ENCODE results near the gene BRWD1.

BRWD1 gene

DNA sequence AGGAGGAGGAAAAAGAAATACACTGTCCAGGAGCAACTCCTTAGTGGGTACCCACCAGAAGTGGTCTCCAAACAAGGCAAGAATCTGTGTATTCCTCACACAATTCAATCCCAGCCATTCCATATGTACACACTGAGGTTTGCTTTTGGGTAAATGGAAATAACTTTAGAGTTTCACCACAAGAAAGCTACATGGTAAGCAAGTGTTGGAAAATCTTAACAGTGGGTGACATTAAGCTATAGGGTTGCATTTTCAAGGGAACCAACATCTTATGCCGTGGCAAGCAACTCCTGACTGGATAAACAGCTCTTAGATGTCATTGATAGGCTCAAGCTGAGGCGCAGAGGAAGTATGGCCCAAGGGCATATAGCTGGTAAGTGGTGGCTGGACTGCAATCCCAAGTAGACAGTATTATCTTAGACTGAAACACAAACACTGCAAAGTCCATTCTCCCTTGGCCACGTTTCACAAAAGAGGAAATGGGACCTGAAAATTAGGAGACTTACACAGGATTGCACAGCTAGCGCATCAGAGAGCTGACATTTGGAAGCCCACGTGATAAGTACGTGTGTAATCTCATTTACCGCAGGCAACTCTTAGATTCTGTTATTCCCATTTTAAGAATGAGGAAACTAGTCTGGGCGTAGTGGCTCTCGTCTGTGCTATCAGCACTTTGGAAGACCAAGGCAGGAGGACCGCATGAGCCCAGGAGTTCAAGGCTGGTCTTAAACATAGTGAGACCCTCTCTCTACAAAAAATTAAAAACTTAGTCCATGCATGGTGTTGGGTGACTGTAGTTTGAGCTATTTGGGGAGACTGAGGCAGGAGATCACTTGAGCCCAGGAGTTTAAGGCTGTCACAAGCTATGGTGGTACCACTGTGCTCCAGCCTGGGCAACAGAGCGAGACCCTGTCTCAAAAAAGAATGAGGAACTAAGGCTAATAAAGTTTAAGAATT lies 4.0 kb upstream of the BRWD1 start:
- no peak overlapping the region for H3K27ac Mint-ChIP-seq
- peaks cover 33% of the 10 kb centered on the region for H3K4me1 Mint-ChIP-seq (ENCODE audit: low read depth)
- no peaks in the 10 kb centered on the region for H3K9me3 Mint-ChIP-seq
- H3K27me3 Mint-ChIP-seq = no peaks in the 10 kb centered on the region
- no peaks in the 10 kb centered on the region for H3K36me3 Mint-ChIP-seq (ENCODE audit: low read depth)
- H3K4me3 Mint-ChIP-seq = no peak overlapping the region

DNA sequence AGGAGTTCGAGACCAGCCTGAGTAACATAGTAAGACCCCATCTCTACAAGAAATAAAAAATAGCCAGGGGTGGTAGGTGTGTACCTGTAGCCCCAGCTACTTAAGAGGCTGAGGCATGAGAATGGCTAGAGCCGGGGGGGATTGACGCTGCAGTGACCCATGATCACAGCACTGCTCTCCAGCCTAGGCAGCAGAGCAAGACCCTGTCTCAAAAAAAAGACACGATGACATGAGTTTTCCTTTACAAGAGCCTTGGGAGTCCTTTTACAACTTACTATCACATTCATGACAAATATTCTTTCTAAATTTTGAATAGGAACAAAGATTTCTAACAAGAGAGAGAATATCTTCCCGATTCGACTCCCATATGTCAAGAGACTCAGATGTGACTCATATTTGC lies 3.3 kb upstream of the BRWD1 start:
- no peak overlapping the region for H3K27ac Mint-ChIP-seq
- H3K9me3 Mint-ChIP-seq = no peaks in the 10 kb centered on the region
- no peak overlapping the region for H3K4me3 Mint-ChIP-seq
- peaks cover 4% of the 10 kb centered on the region for H3K36me3 Mint-ChIP-seq (ENCODE audit: low read depth)
- H3K27me3 Mint-ChIP-seq = no peaks in the 10 kb centered on the region
- H3K4me1 Mint-ChIP-seq (ENCODE audit: low read depth) = peaks cover 39% of the 10 kb centered on the region

DNA sequence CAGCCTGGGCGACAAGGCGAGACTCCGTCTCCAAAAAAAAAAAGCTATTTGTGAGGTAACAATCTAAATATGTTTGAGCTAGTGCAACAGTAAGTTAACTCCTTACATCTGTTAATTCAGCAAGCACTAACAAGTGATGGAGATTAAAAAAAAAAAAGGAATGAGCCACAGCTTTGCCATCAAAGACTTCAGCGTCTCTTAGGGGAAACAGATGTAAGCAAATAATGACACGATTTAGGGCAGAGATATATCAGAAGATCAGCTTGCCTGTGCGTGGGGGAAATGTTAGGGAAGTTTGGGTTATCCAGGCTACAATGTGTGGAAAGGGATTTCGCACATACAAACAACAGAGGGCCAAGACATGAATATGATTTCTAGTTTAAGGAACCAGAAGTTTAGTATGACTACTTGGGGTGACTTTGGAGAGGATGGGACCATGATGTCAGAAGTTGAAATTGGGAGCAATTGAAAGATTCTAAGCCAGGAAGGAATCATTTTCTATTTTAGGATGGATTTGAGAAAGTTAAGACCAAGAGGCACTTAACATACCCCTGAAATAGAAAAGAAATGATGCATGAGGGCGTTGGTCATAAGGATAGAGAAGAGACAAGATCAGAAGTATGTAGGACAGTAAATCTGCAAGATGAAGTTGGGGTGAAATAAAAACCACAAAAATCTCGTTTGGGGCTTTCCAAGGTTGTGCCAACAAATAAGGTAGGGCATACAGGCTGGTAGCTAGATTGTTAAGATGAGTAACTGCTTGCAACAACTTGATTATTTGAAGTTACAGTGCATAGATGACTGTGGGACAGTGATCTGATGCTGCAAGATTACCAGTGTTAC lies 2.4 kb upstream of the BRWD1 start:
- Mint-ChIP-seq H3K36me3 (ENCODE audit: low read depth) (peaks cover 11% of the 10 kb centered on the region), H3K4me1 (ENCODE audit: low read depth) (peaks cover 47% of the 10 kb centered on the region), H3K9me3 (no peaks in the 10 kb centered on the region), H3K27ac (no peak overlapping the region), H3K4me3 (peak overlapping the region; percentile 4), H3K27me3 (no peaks in the 10 kb centered on the region)

DNA sequence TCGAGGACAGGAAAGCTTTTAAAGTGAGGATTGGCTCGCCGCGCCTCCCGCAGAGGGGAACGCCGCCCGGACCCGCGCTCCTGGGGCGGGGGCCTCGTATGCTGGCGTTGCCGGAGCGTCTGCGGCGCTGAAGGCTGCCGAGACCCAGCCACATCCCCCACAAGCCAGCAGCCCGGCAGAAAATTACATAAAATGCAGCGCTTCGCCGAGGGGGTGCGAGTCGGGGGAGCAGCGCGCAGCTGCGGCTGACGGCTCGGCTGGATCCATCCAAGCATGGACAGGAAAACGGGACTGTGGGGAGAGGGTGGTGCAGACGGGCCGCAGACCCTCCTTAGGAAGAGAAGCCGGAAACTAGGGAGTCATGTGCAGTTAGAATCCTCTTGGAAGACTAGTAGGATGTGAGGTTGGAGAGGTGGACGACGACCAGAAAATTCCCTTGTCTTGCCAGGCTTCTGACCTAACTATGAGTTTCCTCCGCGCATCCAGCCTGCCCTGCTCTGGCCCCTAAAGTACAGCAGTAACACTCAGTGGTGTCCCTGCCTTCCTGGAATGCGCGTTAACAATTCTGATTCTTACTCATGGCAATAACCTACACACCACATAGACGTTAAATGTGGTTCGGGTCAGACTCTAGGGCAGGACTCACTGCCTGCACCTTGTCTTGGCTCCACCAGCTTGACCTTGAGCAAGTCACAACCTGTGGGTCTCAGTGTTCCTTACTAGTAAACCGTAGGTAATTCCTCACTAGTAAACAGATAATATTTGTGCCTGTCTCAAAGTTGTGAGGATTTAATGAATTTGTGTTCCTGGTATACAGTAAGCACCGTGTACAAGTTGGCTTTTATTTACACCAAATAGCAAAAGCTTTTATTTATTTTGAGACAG lies 953 bp upstream of the BRWD1 start:
- H3K27ac Mint-ChIP-seq = peak overlapping the region; percentile 89
- H3K27me3 Mint-ChIP-seq = no peaks in the 10 kb centered on the region
- H3K36me3 Mint-ChIP-seq (ENCODE audit: low read depth) = peaks cover 19% of the 10 kb centered on the region
- peak overlapping the region; percentile 92 for H3K4me3 Mint-ChIP-seq
- H3K9me3 Mint-ChIP-seq = no peaks in the 10 kb centered on the region
- peaks cover 52% of the 10 kb centered on the region for H3K4me1 Mint-ChIP-seq (ENCODE audit: low read depth)

DNA sequence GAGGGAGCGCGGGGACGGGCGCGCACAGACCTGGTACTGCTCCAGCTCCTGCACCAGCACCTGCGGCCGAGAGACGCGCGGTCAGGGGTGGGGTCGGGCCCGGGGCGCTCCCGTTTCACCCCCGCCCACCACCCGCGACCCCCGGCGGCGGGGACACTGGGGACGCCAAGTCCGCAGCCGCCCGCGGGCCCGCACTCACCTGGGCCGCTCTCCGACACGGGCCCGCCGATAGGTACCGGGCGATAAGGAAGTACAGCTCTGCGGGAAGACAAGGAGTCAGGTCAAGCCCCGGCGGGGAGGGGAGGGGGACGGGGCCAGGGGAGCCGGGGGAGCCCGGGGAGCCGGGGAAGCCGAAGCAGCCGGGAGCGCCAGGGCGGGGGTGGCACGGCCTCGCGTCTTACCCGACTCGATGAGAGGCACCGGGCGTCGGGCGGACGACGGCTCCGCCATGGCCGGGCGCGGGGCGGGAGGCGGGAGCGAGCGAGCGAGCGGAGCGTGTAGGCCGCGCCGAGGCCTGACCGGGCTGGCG lies 326 bp downstream of the BRWD1 start:
- H3K27ac Mint-ChIP-seq = peak overlapping the region; percentile 96
- H3K9me3 Mint-ChIP-seq = no peaks in the 10 kb centered on the region
- H3K4me1 Mint-ChIP-seq (ENCODE audit: low read depth) = peaks cover 56% of the 10 kb centered on the region
- H3K36me3 Mint-ChIP-seq (ENCODE audit: low read depth) = peaks cover 26% of the 10 kb centered on the region
- H3K4me3 Mint-ChIP-seq = peak overlapping the region; percentile 92
- H3K27me3 Mint-ChIP-seq = no peaks in the 10 kb centered on the region

DNA sequence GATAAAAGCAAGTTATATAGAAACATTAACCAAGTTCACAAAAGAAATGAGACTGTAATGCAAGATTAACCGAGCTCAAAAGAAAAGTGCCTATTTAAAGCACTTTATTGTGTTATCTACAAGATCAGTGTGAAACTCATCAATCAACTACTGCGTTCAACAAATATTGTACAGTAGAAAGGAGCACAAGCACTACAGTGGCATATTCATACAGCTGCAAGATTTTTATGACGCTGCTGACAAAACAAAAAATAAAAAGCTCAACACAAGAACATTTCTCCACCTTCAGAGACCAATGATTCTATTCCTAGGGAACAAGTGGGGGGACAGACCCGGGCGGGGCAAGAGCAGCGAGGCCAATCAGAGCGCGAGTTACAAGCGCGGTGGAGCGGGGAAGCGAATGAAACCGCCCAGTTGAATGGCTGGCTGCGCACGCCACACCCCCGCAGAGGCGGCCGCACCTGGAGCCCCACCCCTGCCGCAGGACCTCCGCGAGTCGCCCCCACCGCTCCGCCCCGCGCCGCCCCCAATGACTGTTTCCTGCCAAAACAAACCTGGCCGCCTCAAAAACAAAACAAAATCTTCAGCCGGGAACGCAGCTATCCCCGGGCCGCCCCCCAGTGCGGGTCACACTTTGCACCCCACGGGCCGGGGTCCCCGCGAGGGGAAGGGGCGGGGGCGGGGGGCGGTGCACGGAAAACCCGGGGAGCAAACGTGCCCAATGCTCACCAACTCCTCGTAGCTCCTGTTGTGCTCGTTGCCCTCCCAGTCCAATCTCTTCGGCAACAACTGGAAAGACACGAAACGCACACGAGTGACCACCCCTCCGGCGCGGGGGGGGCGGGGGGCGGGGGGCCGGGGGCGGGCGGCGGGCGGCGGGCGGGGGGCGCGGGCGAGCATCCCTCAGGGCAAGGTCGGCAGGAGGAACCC lies 1.1 kb downstream of the BRWD1 start:
- peaks cover 54% of the 10 kb centered on the region for H3K4me1 Mint-ChIP-seq (ENCODE audit: low read depth)
- H3K4me3 Mint-ChIP-seq = peak overlapping the region; percentile 92
- H3K27ac Mint-ChIP-seq = peak overlapping the region; percentile 89
- H3K36me3 Mint-ChIP-seq (ENCODE audit: low read depth) = peaks cover 32% of the 10 kb centered on the region
- no peaks in the 10 kb centered on the region for H3K27me3 Mint-ChIP-seq
- no peaks in the 10 kb centered on the region for H3K9me3 Mint-ChIP-seq

DNA sequence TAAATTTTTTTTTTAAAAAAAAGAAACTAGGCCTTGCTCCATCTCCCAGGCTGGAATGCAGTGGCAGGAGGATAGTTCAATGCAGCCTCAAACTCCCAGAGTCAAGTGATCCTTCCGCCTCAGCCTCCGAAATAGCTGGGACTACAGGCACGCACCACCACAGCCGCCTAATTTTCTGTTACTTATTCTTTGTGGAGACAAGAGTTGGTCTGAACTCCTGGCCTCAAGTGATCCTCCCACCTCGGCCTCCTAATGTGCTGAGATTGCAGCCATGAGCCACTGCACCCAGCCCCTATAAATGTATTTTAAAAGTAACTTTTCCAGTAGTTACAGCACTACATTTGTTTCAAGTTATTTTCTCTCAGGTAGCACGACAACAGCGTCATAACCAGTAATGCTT lies 2.3 kb downstream of the BRWD1 start:
- Mint-ChIP-seq H3K4me1 (ENCODE audit: low read depth) (peaks cover 48% of the 10 kb centered on the region), H3K36me3 (ENCODE audit: low read depth) (peaks cover 32% of the 10 kb centered on the region), H3K9me3 (no peaks in the 10 kb centered on the region), H3K27ac (no peak overlapping the region), H3K27me3 (no peaks in the 10 kb centered on the region), H3K4me3 (no peak overlapping the region)

DNA sequence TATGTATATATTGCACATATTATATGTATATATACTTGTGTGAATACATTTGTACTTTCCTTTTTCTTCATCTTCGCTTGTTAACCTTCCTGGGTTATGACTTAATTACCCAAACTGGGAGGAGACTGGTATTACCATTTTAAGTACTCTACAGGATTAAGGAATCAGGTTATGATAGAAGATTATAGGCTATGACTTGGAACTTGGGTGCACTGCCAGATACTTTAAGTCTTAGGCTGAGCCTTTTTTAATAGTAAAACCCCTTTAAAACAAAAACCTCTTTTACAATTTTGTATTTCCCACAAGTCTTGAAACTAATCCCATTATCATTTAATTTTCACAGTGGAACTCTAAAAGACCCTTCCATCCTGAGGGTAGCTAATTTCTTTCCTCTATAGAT lies 6.0 kb downstream of the BRWD1 start:
- peak overlapping the region; percentile 16 for H3K27ac Mint-ChIP-seq

DNA sequence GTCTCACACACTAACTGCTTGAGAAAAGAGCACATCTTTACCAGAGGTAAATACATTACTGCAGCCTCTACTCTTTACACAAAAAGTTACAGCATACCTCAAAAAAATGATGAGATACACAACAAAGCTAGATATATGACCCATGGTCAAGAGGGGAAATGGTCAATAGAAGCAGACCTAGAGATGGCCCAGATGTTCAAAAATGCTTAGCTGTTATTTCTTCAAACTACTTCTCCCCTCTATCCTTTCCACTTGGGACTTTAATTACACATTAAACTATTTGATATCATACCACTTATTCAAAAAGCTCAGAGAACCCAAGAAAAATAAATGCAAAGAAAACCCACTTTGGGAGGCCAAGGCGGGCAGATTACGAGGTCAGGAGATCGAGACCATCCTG lies 12.8 kb downstream of the BRWD1 start:
- Mint-ChIP-seq H3K27ac (no peak overlapping the region), H3K9me3 (peaks cover 5% of the 10 kb centered on the region), H3K36me3 (ENCODE audit: low read depth) (peaks cover 57% of the 10 kb centered on the region), H3K4me1 (ENCODE audit: low read depth) (peaks cover 28% of the 10 kb centered on the region), H3K27me3 (no peaks in the 10 kb centered on the region), H3K4me3 (no peak overlapping the region)

More for the DNA sequence above, 6.0 kb downstream of the BRWD1 start:
- H3K4me1 Mint-ChIP-seq (ENCODE audit: low read depth) = peaks cover 37% of the 10 kb centered on the region
- H3K36me3 Mint-ChIP-seq (ENCODE audit: low read depth) = peaks cover 43% of the 10 kb centered on the region
- no peak overlapping the region for H3K4me3 Mint-ChIP-seq
- H3K9me3 Mint-ChIP-seq = no peaks in the 10 kb centered on the region
- H3K27me3 Mint-ChIP-seq = no peaks in the 10 kb centered on the region

DNA sequence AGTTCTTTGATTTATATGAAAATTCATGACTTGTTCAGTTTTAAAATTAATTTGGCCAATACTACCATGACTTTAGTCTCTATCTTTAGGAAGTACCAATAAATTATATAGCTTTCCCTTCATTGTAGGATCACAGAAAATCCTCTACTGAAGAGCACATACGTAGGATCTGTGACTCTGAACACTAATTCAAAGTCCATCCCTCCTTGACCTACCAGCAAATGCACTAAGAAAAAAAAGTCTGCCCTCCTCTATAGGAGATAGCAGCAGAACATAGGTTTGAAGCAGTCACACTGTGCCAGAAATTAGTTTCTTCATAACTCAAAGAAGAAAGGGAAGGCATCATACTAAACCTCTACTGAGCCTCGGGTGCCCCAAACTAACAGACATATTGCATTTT lies 16.5 kb downstream of the BRWD1 start:
- peaks cover 24% of the 10 kb centered on the region for H3K4me1 Mint-ChIP-seq (ENCODE audit: low read depth)
- H3K4me3 Mint-ChIP-seq = no peak overlapping the region
- H3K27me3 Mint-ChIP-seq = no peaks in the 10 kb centered on the region
- H3K27ac Mint-ChIP-seq = no peak overlapping the region
- H3K9me3 Mint-ChIP-seq = peaks cover 5% of the 10 kb centered on the region
- peaks cover 80% of the 10 kb centered on the region for H3K36me3 Mint-ChIP-seq (ENCODE audit: low read depth)

DNA sequence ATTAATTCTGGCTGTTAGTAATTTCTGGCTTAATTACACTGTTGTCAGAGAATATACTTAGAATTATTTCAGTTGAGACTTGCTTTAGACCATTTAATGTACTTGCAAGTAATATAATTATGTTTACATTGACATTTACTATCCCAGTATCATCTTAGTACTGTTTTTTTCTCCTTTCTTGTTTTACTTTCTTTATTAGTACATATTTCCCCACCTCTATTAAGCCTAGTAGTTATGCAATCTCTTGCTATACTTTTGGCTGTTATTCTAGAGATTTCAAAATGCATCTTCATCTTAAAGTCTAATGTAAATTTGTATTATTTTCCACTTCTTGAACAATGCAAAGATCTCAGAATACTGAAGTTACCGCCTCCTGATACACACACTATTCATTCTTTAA lies 24.4 kb downstream of the BRWD1 start:
- peaks cover 73% of the 10 kb centered on the region for H3K36me3 Mint-ChIP-seq (ENCODE audit: low read depth)
- no peaks in the 10 kb centered on the region for H3K9me3 Mint-ChIP-seq

DNA sequence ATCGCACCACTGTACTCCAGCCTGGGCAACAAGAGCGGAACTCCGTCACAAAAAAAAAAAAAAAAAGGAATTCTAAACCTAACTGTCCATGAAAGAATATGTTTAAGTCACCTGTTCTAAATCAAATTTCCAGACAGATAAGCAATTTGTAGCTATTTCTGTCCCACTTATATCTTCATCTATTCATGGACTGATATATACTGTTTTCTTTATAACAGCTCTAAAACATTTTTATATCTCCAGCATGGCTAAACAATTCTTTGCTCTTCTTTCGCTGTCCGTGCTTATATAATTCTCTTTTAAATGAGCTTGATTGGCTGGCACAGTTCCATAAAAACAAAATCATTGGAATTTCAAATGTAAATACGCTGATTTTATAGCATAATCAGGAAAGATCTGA lies 30.5 kb downstream of the BRWD1 start:
- H3K27ac Mint-ChIP-seq = no peak overlapping the region
- H3K9me3 Mint-ChIP-seq = no peaks in the 10 kb centered on the region
- H3K4me3 Mint-ChIP-seq = no peak overlapping the region
- H3K4me1 Mint-ChIP-seq (ENCODE audit: low read depth) = no peaks in the 10 kb centered on the region
- peaks cover 33% of the 10 kb centered on the region for H3K36me3 Mint-ChIP-seq (ENCODE audit: low read depth)
- no peaks in the 10 kb centered on the region for H3K27me3 Mint-ChIP-seq

More for the DNA sequence above, 24.4 kb downstream of the BRWD1 start:
- Mint-ChIP-seq H3K4me3 (no peak overlapping the region), H3K27ac (no peak overlapping the region), H3K27me3 (no peaks in the 10 kb centered on the region), H3K4me1 (ENCODE audit: low read depth) (no peaks in the 10 kb centered on the region)

DNA sequence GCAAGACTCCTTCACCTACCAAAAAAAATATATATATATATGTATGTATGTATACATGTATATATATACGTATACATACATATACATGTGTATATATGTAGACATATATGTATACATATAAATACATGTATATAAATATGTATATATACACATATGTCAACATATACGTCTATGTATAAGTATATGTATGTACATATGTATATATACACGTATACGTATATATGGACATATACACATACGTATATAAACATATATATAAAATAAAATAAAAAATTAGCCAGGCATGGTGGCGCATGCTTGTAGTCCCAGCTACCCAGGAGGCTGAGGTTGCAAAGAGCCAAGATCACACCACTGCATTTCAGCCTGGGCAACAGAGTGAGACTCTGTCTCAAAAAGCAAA lies 31.6 kb downstream of the BRWD1 start:
- H3K9me3 Mint-ChIP-seq = no peaks in the 10 kb centered on the region
- peaks cover 28% of the 10 kb centered on the region for H3K36me3 Mint-ChIP-seq (ENCODE audit: low read depth)
- H3K27me3 Mint-ChIP-seq = no peaks in the 10 kb centered on the region
- H3K4me3 Mint-ChIP-seq = no peak overlapping the region
- H3K4me1 Mint-ChIP-seq (ENCODE audit: low read depth) = no peaks in the 10 kb centered on the region
- no peak overlapping the region for H3K27ac Mint-ChIP-seq
